AG09309 (cell line): ENCODE measurements around the gene ODAD2.

Source experiments
- DNase-seq: peaks from one replicate; pipeline ENCODE4 v3.0.0-alpha.2; 2010; ENCODE audit warnings: low read depth
- H3K4me3 ChIP-seq: 2 replicates; pipeline ENCODE4 v1.5.1; 2011; ENCODE audit warnings: mild to moderate bottlenecking, low read depth, low read length, moderate library complexity; ENCODE audit not compliant: control insufficient read depth
- TF ChIP-seq, protein P1 (sequence below): IDR thresholded peaks from 2 replicates; pipeline ENCODE4 v1.5.1; 2011; ENCODE audit warnings: mild to moderate bottlenecking, low read depth, low read length, inconsistent platforms; ENCODE audit not compliant: insufficient read depth, control insufficient read depth; ENCODE audit errors: missing control alignments

ODAD2 gene

GRCh38 chr10:27861781-27862180 lies 137.1 kb downstream of the ODAD2 start:
- TF ChIP-seq, protein P1, sequence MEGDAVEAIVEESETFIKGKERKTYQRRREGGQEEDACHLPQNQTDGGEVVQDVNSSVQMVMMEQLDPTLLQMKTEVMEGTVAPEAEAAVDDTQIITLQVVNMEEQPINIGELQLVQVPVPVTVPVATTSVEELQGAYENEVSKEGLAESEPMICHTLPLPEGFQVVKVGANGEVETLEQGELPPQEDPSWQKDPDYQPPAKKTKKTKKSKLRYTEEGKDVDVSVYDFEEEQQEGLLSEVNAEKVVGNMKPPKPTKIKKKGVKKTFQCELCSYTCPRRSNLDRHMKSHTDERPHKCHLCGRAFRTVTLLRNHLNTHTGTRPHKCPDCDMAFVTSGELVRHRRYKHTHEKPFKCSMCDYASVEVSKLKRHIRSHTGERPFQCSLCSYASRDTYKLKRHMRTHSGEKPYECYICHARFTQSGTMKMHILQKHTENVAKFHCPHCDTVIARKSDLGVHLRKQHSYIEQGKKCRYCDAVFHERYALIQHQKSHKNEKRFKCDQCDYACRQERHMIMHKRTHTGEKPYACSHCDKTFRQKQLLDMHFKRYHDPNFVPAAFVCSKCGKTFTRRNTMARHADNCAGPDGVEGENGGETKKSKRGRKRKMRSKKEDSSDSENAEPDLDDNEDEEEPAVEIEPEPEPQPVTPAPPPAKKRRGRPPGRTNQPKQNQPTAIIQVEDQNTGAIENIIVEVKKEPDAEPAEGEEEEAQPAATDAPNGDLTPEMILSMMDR, result no peak
- DNase-seq, result no peak

GRCh38 chr10:27857616-27858015 lies 141.3 kb downstream of the ODAD2 start:
- DNase-seq, result no peak
- TF ChIP-seq, protein P1, result no peak
- H3K4me3 ChIP-seq, result no peak overlapping the region

More at GRCh38 chr10:27861781-27862180, 137.1 kb downstream of the ODAD2 start:
- no peak overlapping the region for H3K4me3 ChIP-seq

- no peak for DNase-seq
- no peak overlapping the region for H3K4me3 ChIP-seq
- TF ChIP-seq, protein P1, result no peak
Measured at GRCh38 chr10:27844223-27844622, 154.7 kb downstream of the ODAD2 start.

DNA sequence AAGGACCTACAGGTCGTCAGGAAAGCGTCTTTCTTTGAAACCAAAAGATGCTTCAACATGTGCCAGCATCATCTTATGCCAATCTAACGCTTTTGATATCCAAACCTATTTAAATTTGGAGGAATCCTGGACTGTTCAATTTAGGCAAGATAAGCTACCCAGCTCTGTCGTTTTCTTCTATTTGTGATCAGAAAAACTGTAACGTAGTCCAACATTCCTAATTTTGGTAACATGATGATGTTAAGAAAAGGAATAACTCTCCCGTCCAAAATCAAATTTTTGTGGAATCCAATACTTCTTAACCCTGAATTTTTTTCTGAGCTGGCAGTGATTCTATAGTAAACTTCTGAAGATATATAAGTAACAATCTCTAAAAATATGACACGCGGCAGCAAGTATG lies 160.0 kb downstream of the ODAD2 start:
- TF ChIP-seq, protein P1, result no peak
- DNase-seq, result no peak
- no peak overlapping the region for H3K4me3 ChIP-seq

- no peak overlapping the region for H3K4me3 ChIP-seq
- no peak for DNase-seq
- TF ChIP-seq, protein P1, result no peak
Measured at GRCh38 chr10:27838361-27838760, 160.5 kb downstream of the ODAD2 start.

DNA sequence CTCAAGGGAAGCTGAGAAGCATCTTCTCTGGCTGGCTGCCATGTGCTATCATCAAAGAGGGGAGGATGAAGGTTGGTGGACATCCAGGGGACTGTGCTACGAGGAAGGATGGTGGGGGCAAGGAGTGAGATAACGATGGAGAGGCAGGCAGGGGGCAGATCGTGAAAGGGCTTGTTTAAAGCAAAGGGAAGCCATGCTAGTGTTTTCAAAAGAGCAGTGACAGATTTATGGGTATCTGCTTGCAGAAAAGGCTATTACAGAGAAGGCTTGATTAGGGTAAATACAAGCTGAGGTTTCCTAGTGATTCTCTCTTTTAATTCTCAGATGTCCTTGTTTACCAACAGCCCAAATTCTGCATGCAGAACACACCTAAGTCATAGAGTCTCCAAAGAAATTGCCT lies 164.4 kb downstream of the ODAD2 start:
- TF ChIP-seq, protein P1, result no peak
- DNase-seq, result no peak
- no peak overlapping the region for H3K4me3 ChIP-seq

- H3K4me3 ChIP-seq, result no peak overlapping the region
- no peak for DNase-seq
- TF ChIP-seq, protein P1, result no peak
Measured at GRCh38 chr10:27833792-27834191, 165.1 kb downstream of the ODAD2 start.
